ENCODE results near the gene IL1R1. TPM values are rescaled to one million over a fixed set of nuclear protein-coding genes. Genes with fewer than 3 reads are reported as not detected.

Gene IL1R1
- total RNA-seq, 3 donors from 2014 or later: 19.6 to 33.5 (median 21.3) TPM

- ATAC-seq (no peak), DNase-seq (no peak)
- H3K4me3 Mint-ChIP-seq: no peak overlapping the region
- H3K36me3 Mint-ChIP-seq (ENCODE audit: insufficient read depth): peaks cover 1% of the 10 kb centered on the region
- peaks cover 11% of the 10 kb centered on the region for H3K4me1 Mint-ChIP-seq (ENCODE audit: low read depth)
- no peaks in the 10 kb centered on the region for H3K9me3 Mint-ChIP-seq
- H3K27me3 Mint-ChIP-seq (ENCODE audit: low read depth): peaks cover 8% of the 10 kb centered on the region
These were observed 38.1 kb downstream of the IL1R1 start for GRCh38 chr2:102180687-102180999.

GRCh38 chr2:102181376-102181775, 38.8 kb downstream of the IL1R1 start:
- no peak for ATAC-seq
- Mint-ChIP-seq H3K4me3 (no peak overlapping the region), H3K9me3 (no peaks in the 10 kb centered on the region), H3K36me3 (ENCODE audit: insufficient read depth) (peaks cover 1% of the 10 kb centered on the region), H3K4me1 (ENCODE audit: low read depth) (peaks cover 13% of the 10 kb centered on the region), H3K27me3 (ENCODE audit: low read depth) (peaks cover 8% of the 10 kb centered on the region)
- DNase-seq: no peak

GRCh38 chr2:102181919-102182635, 39.5 kb downstream of the IL1R1 start:
- peaks cover 8% of the 10 kb centered on the region for H3K27me3 Mint-ChIP-seq (ENCODE audit: low read depth)
- DNase-seq (no peak), ATAC-seq (no peak)
- peaks cover 1% of the 10 kb centered on the region for H3K36me3 Mint-ChIP-seq (ENCODE audit: insufficient read depth)
- no peaks in the 10 kb centered on the region for H3K9me3 Mint-ChIP-seq
- H3K4me1 Mint-ChIP-seq (ENCODE audit: low read depth): peaks cover 18% of the 10 kb centered on the region
- no peak overlapping the region for H3K4me3 Mint-ChIP-seq

GRCh38 chr2:102184018-102184417, 41.5 kb downstream of the IL1R1 start:
- DNase-seq: no peak
- H3K36me3 Mint-ChIP-seq (ENCODE audit: insufficient read depth): no peaks in the 10 kb centered on the region

GRCh38 chr2:102184568-102184967, 42.0 kb downstream of the IL1R1 start:
- DNase-seq (no peak), ATAC-seq (no peak)
- Mint-ChIP-seq H3K36me3 (ENCODE audit: insufficient read depth) (no peaks in the 10 kb centered on the region), H3K4me3 (no peak overlapping the region), H3K4me1 (ENCODE audit: low read depth) (peaks cover 22% of the 10 kb centered on the region), H3K9me3 (peaks cover 3% of the 10 kb centered on the region), H3K27me3 (ENCODE audit: low read depth) (peaks cover 10% of the 10 kb centered on the region)

More at GRCh38 chr2:102184018-102184417, 41.5 kb downstream of the IL1R1 start:
- Mint-ChIP-seq H3K4me1 (ENCODE audit: low read depth) (peaks cover 22% of the 10 kb centered on the region), H3K4me3 (no peak overlapping the region), H3K27me3 (ENCODE audit: low read depth) (peaks cover 10% of the 10 kb centered on the region), H3K9me3 (peaks cover 3% of the 10 kb centered on the region)
- ATAC-seq: no peak

GRCh38 chr2:102185347-102185746, 42.8 kb downstream of the IL1R1 start:
- DNase-seq (no peak), ATAC-seq (no peak)
- H3K4me1 Mint-ChIP-seq (ENCODE audit: low read depth): peaks cover 22% of the 10 kb centered on the region
- H3K36me3 Mint-ChIP-seq (ENCODE audit: insufficient read depth): no peaks in the 10 kb centered on the region
- peaks cover 3% of the 10 kb centered on the region for H3K9me3 Mint-ChIP-seq
- H3K4me3 Mint-ChIP-seq: no peak overlapping the region
- H3K27me3 Mint-ChIP-seq (ENCODE audit: low read depth): peaks cover 11% of the 10 kb centered on the region

- Mint-ChIP-seq H3K4me1 (ENCODE audit: low read depth) (peaks cover 22% of the 10 kb centered on the region), H3K36me3 (ENCODE audit: insufficient read depth) (no peaks in the 10 kb centered on the region), H3K9me3 (peaks cover 3% of the 10 kb centered on the region), H3K4me3 (peak within 1 kb of the TSS; percentile 79), H3K27me3 (ENCODE audit: low read depth) (peaks cover 10% of the 10 kb centered on the region)
- peak; percentile 28 for DNase-seq
- ATAC-seq: peak in 1 of 2 donors; percentile 12
These were observed 44.4 kb downstream of the IL1R1 start, which contains the start of gene IL1RL2 for GRCh38 chr2:102186791-102187495. TSS of gene IL1RL2 (plus strand) at chr2:102187023. CDS start at chr2:102187868, 845 bp downstream.

- Mint-ChIP-seq H3K36me3 (ENCODE audit: insufficient read depth) (no peaks in the 10 kb centered on the region), H3K4me1 (ENCODE audit: low read depth) (peaks cover 22% of the 10 kb centered on the region), H3K4me3 (peak overlapping the region; percentile 79), H3K9me3 (peaks cover 3% of the 10 kb centered on the region), H3K27me3 (ENCODE audit: low read depth) (peaks cover 13% of the 10 kb centered on the region)
- DNase-seq (peak; percentile 63), ATAC-seq (peak; percentile 86 to 88)
These were observed 45.1 kb downstream of the IL1R1 start for GRCh38 chr2:102187496-102188150.

- Mint-ChIP-seq H3K9me3 (peaks cover 3% of the 10 kb centered on the region), H3K36me3 (ENCODE audit: insufficient read depth) (no peaks in the 10 kb centered on the region), H3K27me3 (ENCODE audit: low read depth) (peaks cover 9% of the 10 kb centered on the region), H3K4me1 (ENCODE audit: low read depth) (peaks cover 12% of the 10 kb centered on the region), H3K4me3 (no peak overlapping the region)
- DNase-seq (no peak), ATAC-seq (no peak)
These were observed 48.0 kb downstream of the IL1R1 start for GRCh38 chr2:102190430-102191107.

GRCh38 chr2:102191501-102191900, 49.0 kb downstream of the IL1R1 start:
- Mint-ChIP-seq H3K4me3 (no peak overlapping the region), H3K9me3 (peaks cover 3% of the 10 kb centered on the region), H3K4me1 (ENCODE audit: low read depth) (peaks cover 8% of the 10 kb centered on the region), H3K36me3 (ENCODE audit: insufficient read depth) (no peaks in the 10 kb centered on the region), H3K27me3 (ENCODE audit: low read depth) (peaks cover 9% of the 10 kb centered on the region)
- no peak for DNase-seq
- ATAC-seq: no peak

- no peak for ATAC-seq
- Mint-ChIP-seq H3K4me1 (ENCODE audit: low read depth) (peaks cover 11% of the 10 kb centered on the region), H3K9me3 (peaks cover under 1% of the 10 kb centered on the region)
These were observed 50.5 kb downstream of the IL1R1 start for GRCh38 chr2:102193074-102193473.

GRCh38 chr2:102194609-102195268, 52.2 kb downstream of the IL1R1 start:
- DNase-seq (no peak), ATAC-seq (no peak)
- Mint-ChIP-seq H3K27me3 (ENCODE audit: low read depth) (peaks cover 12% of the 10 kb centered on the region), H3K9me3 (no peaks in the 10 kb centered on the region), H3K36me3 (ENCODE audit: insufficient read depth) (no peaks in the 10 kb centered on the region), H3K4me1 (ENCODE audit: low read depth) (peaks cover 11% of the 10 kb centered on the region), H3K4me3 (no peak overlapping the region)

More at GRCh38 chr2:102193074-102193473, 50.5 kb downstream of the IL1R1 start:
- no peak for DNase-seq
- Mint-ChIP-seq H3K4me3 (no peak overlapping the region), H3K36me3 (ENCODE audit: insufficient read depth) (no peaks in the 10 kb centered on the region), H3K27me3 (ENCODE audit: low read depth) (peaks cover 10% of the 10 kb centered on the region)

- Mint-ChIP-seq H3K4me3 (no peak overlapping the region), H3K27me3 (ENCODE audit: low read depth) (peaks cover 6% of the 10 kb centered on the region), H3K9me3 (no peaks in the 10 kb centered on the region), H3K4me1 (ENCODE audit: low read depth) (peaks cover 11% of the 10 kb centered on the region), H3K36me3 (ENCODE audit: insufficient read depth) (no peaks in the 10 kb centered on the region)
- ATAC-seq (no peak), DNase-seq (no peak)
These were observed 55.0 kb downstream of the IL1R1 start for GRCh38 chr2:102197389-102198137.

Data from activated T-cell treated with anti-CD3 and anti-CD28 coated beads, Interleukin-2, amount 50 U/mL, for 4 hours (primary cell).